Smooth muscle cell (in vitro differentiated cells): Measurements from ENCODE around the gene GRID1. TPM values are rescaled to one million over a fixed set of nuclear protein-coding genes. Genes with fewer than 3 reads are reported as not detected.

ENCODE experiments used
- DNase-seq: peaks from one replicate; lab custom pipeline; 2025; ENCODE audit not compliant: unreplicated experiment; lab: John Stamatoyannopoulos, UW
- H2AFZ ChIP-seq: fragments of 200-600 bp; sonication (generic); 2 replicates; pipeline ENCODE4 v1.6.0; 2016; ENCODE audit warnings: antibody characterized with exemption, low read depth, mild to moderate bottlenecking
- H3F3A ChIP-seq: fragments of 200-600 bp; sonication (generic); 2 replicates; pipeline ENCODE4 v1.6.0; 2017; ENCODE audit warnings: antibody characterized with exemption, low read depth
- H3K27ac ChIP-seq: fragments of 200-600 bp; sonication (generic); 2 replicates; pipeline ENCODE4 v1.5.1; 2016; ENCODE audit warnings: low read depth, mild to moderate bottlenecking
- H3K27me3 ChIP-seq: fragments of 200-600 bp; sonication (generic); 2 replicates; pipeline ENCODE4 v1.6.1; 2016; ENCODE audit warnings: low read depth, mild to moderate bottlenecking
- H3K36me3 ChIP-seq: fragments of 200-600 bp; sonication (generic); 2 replicates; pipeline ENCODE4 v1.5.1; 2016; ENCODE audit warnings: low read depth
- H3K4me1 ChIP-seq: fragments of 200-600 bp; sonication (generic); 2 replicates; pipeline ENCODE4 v1.5.1; 2016; ENCODE audit warnings: low read depth
- H3K4me2 ChIP-seq: fragments of 200-600 bp; sonication (generic); 2 replicates; pipeline ENCODE4 v1.6.0; 2016; ENCODE audit warnings: mild to moderate bottlenecking
- H3K4me3 ChIP-seq: fragments of 200-600 bp; sonication (generic); 2 replicates; pipeline ENCODE4 v1.5.1; 2016; ENCODE audit warnings: mild to moderate bottlenecking
- H3K79me2 ChIP-seq: fragments of 200-600 bp; sonication (generic); 2 replicates; pipeline ENCODE4 v1.6.0; 2016; ENCODE audit warnings: low read depth, mild to moderate bottlenecking
- H3K9ac ChIP-seq: fragments of 200-600 bp; sonication (generic); 2 replicates; pipeline ENCODE4 v1.6.0; 2016; ENCODE audit warnings: low read depth
- H3K9me3 ChIP-seq: fragments of 200-600 bp; sonication (generic); replicated peaks from 2 replicates; pipeline ENCODE4 v1.5.1; 2016; ENCODE audit warnings: low read depth
- H4K20me1 ChIP-seq: fragments of 200-600 bp; sonication (generic); 2 replicates; pipeline ENCODE4 v1.6.0; 2016; ENCODE audit warnings: low read depth
- CTCF ChIP-seq: fragments of 200-600 bp; sonication (generic); IDR thresholded peaks from 2 replicates; pipeline ENCODE4 v1.5.1; 2017; ENCODE audit warnings: borderline replicate concordance, mild to moderate bottlenecking, antibody characterized with exemption; ENCODE audit not compliant: insufficient read depth, poor library complexity, severe bottlenecking
- WGBS: methylation state at CpG from one replicate; pipeline ENCODE4 v1.1.7; 2016; ENCODE audit warnings: low lambda C conversion rate; 5-methylcytosine and 5-hydroxymethylcytosine counted together
- polyA plus RNA-seq: library from polyadenylated mRNA; unstranded; fragments of >200 nt; fragmentation: Nextera tagmentation; extraction: Ambion mirVana; gene quantifications from 2 replicates; pipeline ENCODE4 v1.2.1, GENCODE V29; 2016
- total RNA-seq: library from RNA; depleted of rRNA; stranded (reverse); fragments of >200 nt; gene quantifications from 2 replicates; pipeline ENCODE4 v1.2.3, GENCODE V29; 2014

GRID1 gene
- total and polyA plus RNA-seq, 2 experiments from 2014 or later, result 4.4 to 7.4 TPM

GRCh38 chr10:86344281-86344680 is 22.3 kb downstream of the GRID1 start:
- no peak for DNase-seq
- no peak overlapping the region for H3K4me2 ChIP-seq
- no peak overlapping the region for H3K9ac ChIP-seq
- H3K27me3 ChIP-seq, result no peaks in the 10 kb centered on the region
- H2AFZ ChIP-seq, result no peak overlapping the region
- no peak for TF ChIP-seq CTCF
- H3K27ac ChIP-seq, result no peak overlapping the region
- WGBS, result 98% methylated on average over 3 of the region's 3 CpGs
- no peaks in the 10 kb centered on the region for H3F3A ChIP-seq
- no peaks in the 10 kb centered on the region for H3K9me3 ChIP-seq
- peaks cover 26% of the 10 kb centered on the region for H3K4me1 ChIP-seq
- no peaks in the 10 kb centered on the region for H3K79me2 ChIP-seq
- no peak overlapping the region for H3K4me3 ChIP-seq
- peaks cover 97% of the 10 kb centered on the region for H4K20me1 ChIP-seq
- H3K36me3 ChIP-seq, result no peaks in the 10 kb centered on the region

- Histone ChIP-seq H3F3A (no peaks in the 10 kb centered on the region), H3K79me2 (no peaks in the 10 kb centered on the region), H3K27ac (no peak overlapping the region), H4K20me1 (peaks cover 97% of the 10 kb centered on the region), H3K36me3 (no peaks in the 10 kb centered on the region), H3K27me3 (no peaks in the 10 kb centered on the region), H2AFZ (no peak overlapping the region), H3K4me3 (no peak overlapping the region), H3K9me3 (no peaks in the 10 kb centered on the region), H3K4me2 (no peak overlapping the region), H3K9ac (no peak overlapping the region), H3K4me1 (peaks cover 26% of the 10 kb centered on the region)
- 98% methylated on average over 7 of the region's 7 CpGs for WGBS
- DNase-seq, result no peak
- no peak for TF ChIP-seq CTCF
Measured at GRCh38 chr10:86343761-86344160, 22.8 kb downstream of the GRID1 start.

GRCh38 chr10:86342111-86342863 is 24.3 kb downstream of the GRID1 start:
- whole genome bisulfite sequencing, result 91% methylated on average over 11 of the region's 11 CpGs
- no peak overlapping the region for H3K4me3 ChIP-seq
- DNase-seq, result no peak
- no peak overlapping the region for H3K9ac ChIP-seq
- no peaks in the 10 kb centered on the region for H3K36me3 ChIP-seq
- TF ChIP-seq CTCF, result no peak
- peaks cover 24% of the 10 kb centered on the region for H3K4me1 ChIP-seq
- no peaks in the 10 kb centered on the region for H3F3A ChIP-seq
- H3K9me3 ChIP-seq, result no peaks in the 10 kb centered on the region
- no peak overlapping the region for H3K27ac ChIP-seq
- H4K20me1 ChIP-seq, result peaks cover 87% of the 10 kb centered on the region
- H3K4me2 ChIP-seq, result peak overlapping the region; percentile 74
- H3K27me3 ChIP-seq, result no peaks in the 10 kb centered on the region
- H2AFZ ChIP-seq, result no peak overlapping the region
- H3K79me2 ChIP-seq, result no peaks in the 10 kb centered on the region

GRCh38 chr10:86341361-86341811 is 25.2 kb downstream of the GRID1 start:
- Histone ChIP-seq H3K79me2 (no peaks in the 10 kb centered on the region), H3K4me2 (peak overlapping the region; percentile 74), H3F3A (no peaks in the 10 kb centered on the region), H2AFZ (no peak overlapping the region), H3K4me1 (peaks cover 19% of the 10 kb centered on the region), H3K9ac (no peak overlapping the region), H3K27me3 (no peaks in the 10 kb centered on the region), H3K9me3 (no peaks in the 10 kb centered on the region), H3K27ac (no peak overlapping the region), H3K36me3 (no peaks in the 10 kb centered on the region), H3K4me3 (no peak overlapping the region), H4K20me1 (peaks cover 80% of the 10 kb centered on the region)
- 26% methylated on average over 13 of the region's 13 CpGs for WGBS
- no peak for TF ChIP-seq CTCF
- peak; percentile 10 for DNase-seq
